ENCODE measurements around the gene LRRC57.

DNA sequence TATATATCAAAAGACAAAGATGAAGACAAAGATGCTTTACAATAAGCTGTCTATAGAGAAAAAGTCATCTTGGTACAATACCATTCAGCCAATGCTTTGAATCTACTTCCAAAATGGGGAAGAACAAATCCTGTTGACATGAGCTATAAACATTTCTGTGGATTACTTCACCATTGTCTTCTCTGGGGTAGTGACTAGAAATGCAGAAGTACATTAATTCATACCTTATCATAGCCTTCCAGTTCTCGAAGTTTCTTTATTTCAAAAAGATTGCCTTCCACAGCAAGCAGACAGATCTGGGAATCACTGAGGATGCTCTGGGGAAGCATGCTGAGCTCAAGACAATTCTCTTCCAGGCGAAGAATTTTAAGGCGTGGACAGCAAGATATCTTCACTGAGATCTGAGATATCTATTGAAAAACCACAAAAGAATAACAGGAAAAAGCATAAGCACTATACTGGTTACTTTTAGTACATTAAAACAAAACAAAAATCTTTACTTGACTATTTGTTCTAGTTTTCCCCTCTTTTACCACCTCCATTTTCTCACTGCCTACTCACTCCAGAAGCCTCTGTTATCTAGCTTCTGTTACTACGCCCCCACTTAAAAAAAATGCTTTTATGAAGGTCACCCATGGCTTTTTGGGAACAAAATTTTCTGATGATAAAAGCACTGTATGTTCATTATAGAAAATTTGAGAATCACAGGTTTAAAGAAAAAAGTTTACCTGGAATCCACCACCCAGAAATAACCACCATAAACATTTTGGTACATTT, 3.6 kb downstream of the LRRC57 start:
- no peak for TF ChIP-seq FOXM1 (IDR thresholded peaks at IDR 0.05; ENCODE audit: borderline replicate concordance, low read depth)
- no peak for TF ChIP-seq RAD21 (IDR thresholded peaks at IDR 0.05; ENCODE audit: low read depth)

Measured in Ishikawa (cell line).